ENCODE data around the gene NDUFA12. TPM values are rescaled to one million over a fixed set of nuclear protein-coding genes. Genes with fewer than 3 reads are reported as not detected.

Gene NDUFA12
- polyA plus RNA-seq, 4 donors = 96.3 to 215 (median 182) TPM

DNA sequence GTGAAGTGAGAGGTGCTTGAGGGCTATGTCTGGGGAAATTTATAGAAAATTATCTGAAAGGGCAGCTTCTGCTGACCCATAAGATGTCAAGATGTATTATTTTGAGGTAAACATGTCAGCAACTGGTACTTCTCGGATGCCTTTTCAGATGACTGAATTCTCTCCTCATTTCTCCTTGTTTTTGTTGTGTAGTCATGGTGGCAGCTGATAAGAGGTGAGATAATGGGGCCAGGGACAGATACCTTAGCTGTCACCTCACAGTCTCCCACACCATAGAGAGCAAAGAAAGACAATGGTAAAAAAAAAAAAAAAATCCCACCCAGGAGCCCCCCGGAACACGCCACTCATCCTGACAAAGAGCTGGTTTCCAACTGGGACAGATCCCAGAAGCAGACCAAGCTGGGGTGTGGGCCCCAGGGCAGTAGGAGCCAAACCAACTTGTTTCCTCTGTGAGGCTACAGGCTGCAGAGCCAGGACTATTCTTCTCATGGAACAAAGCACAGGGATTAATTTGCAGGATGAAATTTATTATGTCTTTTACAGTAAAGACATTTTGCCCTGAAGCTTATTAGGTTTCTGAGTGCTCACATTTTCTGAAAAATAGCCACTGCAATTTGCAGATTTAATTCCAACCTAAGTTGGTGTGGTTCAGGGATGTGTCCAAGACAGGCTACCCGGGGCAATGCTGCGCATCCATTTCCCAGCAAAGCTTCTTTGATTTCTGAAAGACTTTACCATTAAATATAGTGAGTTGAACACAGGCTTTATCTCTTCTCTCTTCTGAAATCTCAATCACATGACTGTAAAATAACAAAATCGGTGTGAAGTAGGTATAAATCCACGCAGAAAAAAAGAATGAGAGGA is 52.2 kb downstream of the NDUFA12 start:
- no peaks in the 10 kb centered on the region for H3K27me3 ChIP-seq (ENCODE audit: control insufficient read depth in 3 of 3, insufficient read depth in 3 of 3, low read length in 3 of 3)
- no peaks in the 10 kb centered on the region for H3K9me3 ChIP-seq (ENCODE audit: control insufficient read depth in 2 of 2, insufficient read depth in 1 of 2, low read depth in 1 of 2, low read length in 1 of 2)
- no peak overlapping the region for H3K27ac ChIP-seq (ENCODE audit: low read depth in 1 of 3, low read length in 2 of 3)
- no peaks in the 10 kb centered on the region for H3K36me3 ChIP-seq (ENCODE audit: control insufficient read depth in 3 of 3, insufficient read depth in 2 of 3, low read depth in 1 of 3, low read length in 3 of 3)
- DNase-seq (peak; percentile 21 to 41), FAIRE-seq (no peak)
- no peak overlapping the region for H3K4me3 ChIP-seq (ENCODE audit: low read depth in 1 of 3, low read length in 3 of 3)
- H3K4me1 ChIP-seq (ENCODE audit: control insufficient read depth in 3 of 3, insufficient read depth in 2 of 3, low read depth in 1 of 3, low read length in 2 of 3) = peaks cover 2 to 19% (median 9%) of the 10 kb centered on the region in 3 donors
- WGBS, 3 donors = 66 to 71% (median 69%) methylated on average over 7 of the region's 7 CpGs

DNA sequence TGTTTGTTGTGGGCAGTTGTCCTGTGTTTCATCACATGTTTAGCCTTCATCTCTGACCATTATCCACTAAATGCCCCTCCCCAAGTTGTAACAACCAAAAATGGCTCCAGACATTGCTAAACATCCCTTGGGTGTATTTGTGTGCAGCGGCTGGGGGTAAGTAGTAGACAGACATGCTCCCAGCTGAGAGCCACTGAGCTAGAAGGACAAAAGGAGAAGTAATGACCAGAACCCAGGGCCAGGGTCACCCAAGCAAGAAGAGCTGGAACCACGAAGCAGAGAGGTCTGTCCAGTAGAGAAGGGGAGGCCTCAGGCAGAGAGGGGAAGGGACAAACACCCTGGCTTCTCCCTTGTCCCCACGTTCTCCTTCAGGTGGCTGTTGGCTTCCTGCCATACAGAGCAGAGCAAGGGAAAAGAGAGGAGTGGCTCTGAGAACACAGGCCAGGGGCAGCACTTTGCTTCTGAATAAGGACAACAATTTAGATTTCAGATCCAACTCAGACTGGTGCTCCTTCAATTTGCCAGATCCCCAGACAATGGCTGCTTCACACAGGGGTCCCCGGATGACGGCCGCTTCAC is 55.2 kb downstream of the NDUFA12 start:
- no peak overlapping the region for H3K4me3 ChIP-seq (ENCODE audit: low read depth in 1 of 3, low read length in 3 of 3)
- FAIRE-seq (no peak), DNase-seq (no peak)
- H3K27me3 ChIP-seq (ENCODE audit: control insufficient read depth in 3 of 3, insufficient read depth in 3 of 3, low read length in 3 of 3) = no peaks in the 10 kb centered on the region
- H3K27ac ChIP-seq (ENCODE audit: low read depth in 1 of 3, low read length in 2 of 3) = no peak overlapping the region
- H3K36me3 ChIP-seq (ENCODE audit: control insufficient read depth in 3 of 3, insufficient read depth in 2 of 3, low read depth in 1 of 3, low read length in 3 of 3) = no peaks in the 10 kb centered on the region
- no peaks in the 10 kb centered on the region for H3K9me3 ChIP-seq (ENCODE audit: control insufficient read depth in 2 of 2, insufficient read depth in 1 of 2, low read depth in 1 of 2, low read length in 1 of 2)
- 74 to 80% (median 78%) methylated on average over 6 of the region's 6 CpGs for WGBS, 3 donors
- H3K4me1 ChIP-seq (ENCODE audit: control insufficient read depth in 3 of 3, insufficient read depth in 2 of 3, low read depth in 1 of 3, low read length in 2 of 3) = peaks cover 0 to 15% (median 5%) of the 10 kb centered on the region in 3 donors

DNA sequence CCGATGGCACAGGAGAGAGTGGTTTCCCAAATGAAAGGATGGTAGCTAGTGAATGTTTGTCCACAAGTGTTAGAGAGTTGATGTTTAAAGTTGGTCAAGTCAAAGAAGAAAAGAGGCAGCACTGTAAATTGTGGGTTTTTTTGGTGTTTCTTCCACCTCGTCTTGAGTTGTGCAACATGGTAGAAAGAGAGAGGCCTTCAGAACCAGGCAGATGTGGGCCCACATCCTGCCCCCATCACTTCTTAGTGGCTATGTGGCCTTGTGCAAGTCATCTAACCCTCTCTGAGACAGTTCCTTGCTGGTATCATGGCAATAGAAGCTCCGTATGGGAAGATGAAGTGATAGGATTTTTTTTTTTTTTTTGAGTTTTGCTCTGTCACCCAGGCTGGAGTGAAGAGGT is 60.8 kb downstream of the NDUFA12 start:
- FAIRE-seq (no peak), DNase-seq (no peak)
- H3K4me3 ChIP-seq (ENCODE audit: low read depth in 1 of 3, low read length in 3 of 3) = no peak overlapping the region
- no peak overlapping the region for H3K27ac ChIP-seq (ENCODE audit: low read depth in 1 of 3, low read length in 2 of 3)
- no peaks in the 10 kb centered on the region for H3K27me3 ChIP-seq (ENCODE audit: control insufficient read depth in 3 of 3, insufficient read depth in 3 of 3, low read length in 3 of 3)
- WGBS, 3 donors = 82 to 90% (median 89%) methylated on average over 3 of the region's 3 CpGs
- no peaks in the 10 kb centered on the region for H3K36me3 ChIP-seq (ENCODE audit: control insufficient read depth in 3 of 3, insufficient read depth in 2 of 3, low read depth in 1 of 3, low read length in 3 of 3)
- H3K9me3 ChIP-seq (ENCODE audit: control insufficient read depth in 2 of 2, insufficient read depth in 1 of 2, low read depth in 1 of 2, low read length in 1 of 2) = no peaks in the 10 kb centered on the region
- H3K4me1 ChIP-seq (ENCODE audit: control insufficient read depth in 3 of 3, insufficient read depth in 2 of 3, low read depth in 1 of 3, low read length in 2 of 3) = no peaks in the 10 kb centered on the region

DNA sequence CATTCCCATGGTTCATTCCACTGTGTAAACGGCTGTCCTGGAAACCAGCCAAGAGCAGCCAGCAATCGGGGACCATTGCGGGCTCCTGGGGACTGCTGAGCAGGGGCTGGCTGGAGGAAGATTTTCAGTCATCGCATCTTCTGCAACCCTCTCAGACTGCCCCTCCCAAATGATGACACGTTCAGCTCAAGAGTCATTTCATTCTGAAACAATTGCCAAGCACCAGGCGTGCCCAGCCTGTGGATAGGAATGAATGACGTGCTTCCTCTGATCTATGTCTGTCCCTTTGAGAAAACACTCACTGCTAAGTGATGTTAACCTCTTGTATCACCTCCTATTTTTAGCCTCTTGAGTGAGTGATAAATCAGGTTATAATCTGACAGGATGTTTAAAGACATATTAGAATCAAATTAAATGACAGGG is 62.0 kb downstream of the NDUFA12 start:
- no peaks in the 10 kb centered on the region for H3K9me3 ChIP-seq (ENCODE audit: control insufficient read depth in 2 of 2, insufficient read depth in 1 of 2, low read depth in 1 of 2, low read length in 1 of 2)
- 24 to 29% (median 29%) methylated on average over 7 of the region's 7 CpGs for WGBS, 3 donors
- FAIRE-seq (no peak), DNase-seq (no peak)
- no peak overlapping the region for H3K4me3 ChIP-seq (ENCODE audit: low read depth in 1 of 3, low read length in 3 of 3)
- H3K27ac ChIP-seq (ENCODE audit: low read depth in 1 of 3, low read length in 2 of 3) = no peak overlapping the region
- no peaks in the 10 kb centered on the region for H3K36me3 ChIP-seq (ENCODE audit: control insufficient read depth in 3 of 3, insufficient read depth in 2 of 3, low read depth in 1 of 3, low read length in 3 of 3)
- no peaks in the 10 kb centered on the region for H3K27me3 ChIP-seq (ENCODE audit: control insufficient read depth in 3 of 3, insufficient read depth in 3 of 3, low read length in 3 of 3)
- H3K4me1 ChIP-seq (ENCODE audit: control insufficient read depth in 3 of 3, insufficient read depth in 2 of 3, low read depth in 1 of 3, low read length in 2 of 3) = no peaks in the 10 kb centered on the region

DNA sequence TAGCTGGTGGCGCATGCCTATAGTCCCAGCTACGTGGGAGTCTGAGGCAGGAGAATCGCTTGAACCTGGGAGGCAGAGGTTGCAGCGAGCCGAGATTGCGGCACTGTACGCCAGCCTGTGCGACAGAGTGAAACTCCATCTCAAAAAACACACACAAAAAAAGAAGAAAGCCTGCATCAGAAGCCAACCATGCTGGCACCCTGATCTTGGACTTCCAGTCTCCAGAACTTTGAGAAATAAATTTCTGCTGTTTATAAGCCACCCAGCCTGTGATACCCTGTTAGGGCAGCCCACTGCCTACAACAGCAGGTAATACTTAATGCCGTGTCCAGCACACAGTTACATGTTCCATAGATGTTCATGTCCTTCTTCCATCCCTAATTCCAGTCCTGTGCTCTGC is 62.7 kb downstream of the NDUFA12 start:
- no peak overlapping the region for H3K27ac ChIP-seq (ENCODE audit: low read depth in 1 of 3, low read length in 2 of 3)
- H3K4me1 ChIP-seq (ENCODE audit: control insufficient read depth in 3 of 3, insufficient read depth in 2 of 3, low read depth in 1 of 3, low read length in 2 of 3) = no peaks in the 10 kb centered on the region
- H3K9me3 ChIP-seq (ENCODE audit: control insufficient read depth in 2 of 2, insufficient read depth in 1 of 2, low read depth in 1 of 2, low read length in 1 of 2) = no peaks in the 10 kb centered on the region
- DNase-seq = no peak
- no peak overlapping the region for H3K4me3 ChIP-seq (ENCODE audit: low read depth in 1 of 3, low read length in 3 of 3)
- WGBS, 3 donors = 94 to 97% (median 95%) methylated on average over 9 of the region's 9 CpGs
- no peaks in the 10 kb centered on the region for H3K36me3 ChIP-seq (ENCODE audit: control insufficient read depth in 3 of 3, insufficient read depth in 2 of 3, low read depth in 1 of 3, low read length in 3 of 3)
- no peak for FAIRE-seq
- no peaks in the 10 kb centered on the region for H3K27me3 ChIP-seq (ENCODE audit: control insufficient read depth in 3 of 3, insufficient read depth in 3 of 3, low read length in 3 of 3)

DNA sequence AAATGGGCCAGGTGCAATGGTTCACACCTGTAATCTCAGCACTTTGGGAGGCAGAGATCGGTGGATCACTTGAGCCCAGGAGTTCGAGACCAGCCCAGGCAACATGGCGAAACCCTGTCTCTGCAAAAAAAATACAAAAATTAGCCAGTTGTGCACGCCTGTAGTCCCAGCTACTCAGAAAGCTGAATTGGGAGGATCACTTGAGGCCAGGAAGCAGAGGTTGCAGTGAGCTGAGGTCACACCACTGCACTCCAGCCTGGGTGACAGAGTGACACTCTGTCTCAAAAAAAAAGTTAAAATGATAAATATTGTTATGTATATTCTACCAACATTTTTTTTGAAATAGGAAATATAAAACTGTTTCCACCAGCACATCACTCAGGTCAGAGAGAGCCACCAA is 64.9 kb downstream of the NDUFA12 start:
- Histone ChIP-seq H3K36me3 (ENCODE audit: control insufficient read depth in 3 of 3, insufficient read depth in 2 of 3, low read depth in 1 of 3, low read length in 3 of 3) (no peaks in the 10 kb centered on the region), H3K4me1 (ENCODE audit: control insufficient read depth in 3 of 3, insufficient read depth in 2 of 3, low read depth in 1 of 3, low read length in 2 of 3) (no peaks in the 10 kb centered on the region), H3K27ac (ENCODE audit: low read depth in 1 of 3, low read length in 2 of 3) (no peak overlapping the region), H3K4me3 (ENCODE audit: low read depth in 1 of 3, low read length in 3 of 3) (no peak overlapping the region), H3K27me3 (ENCODE audit: control insufficient read depth in 3 of 3, insufficient read depth in 3 of 3, low read length in 3 of 3) (no peaks in the 10 kb centered on the region), H3K9me3 (ENCODE audit: control insufficient read depth in 2 of 2, insufficient read depth in 1 of 2, low read depth in 1 of 2, low read length in 1 of 2) (no peaks in the 10 kb centered on the region)
- 86 to 94% (median 87%) methylated on average over 4 of the region's 4 CpGs for WGBS, 3 donors
- DNase-seq (no peak), FAIRE-seq (no peak)

DNA sequence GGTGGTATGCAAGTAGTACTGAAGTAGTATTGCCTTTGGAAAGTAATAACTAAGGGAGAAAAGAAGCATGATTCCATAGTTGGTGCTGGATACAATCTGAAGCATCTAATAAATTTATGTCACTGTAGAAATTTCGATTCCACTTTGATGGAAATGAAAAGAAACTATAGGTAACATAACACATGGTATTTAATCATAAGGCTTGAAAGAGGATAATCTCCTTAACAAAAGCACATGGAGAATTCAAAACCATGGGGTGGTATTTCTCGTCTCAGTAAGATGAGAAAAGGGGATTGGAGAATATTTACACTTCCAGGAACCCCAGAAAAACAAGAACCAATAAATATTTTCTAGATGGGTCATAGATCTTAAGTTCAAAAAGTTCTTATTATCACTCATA is 72.7 kb downstream of the NDUFA12 start:
- Histone ChIP-seq H3K27ac (ENCODE audit: low read depth in 1 of 3, low read length in 2 of 3) (no peak overlapping the region), H3K4me1 (ENCODE audit: control insufficient read depth in 3 of 3, insufficient read depth in 2 of 3, low read depth in 1 of 3, low read length in 2 of 3) (no peaks in the 10 kb centered on the region), H3K9me3 (ENCODE audit: control insufficient read depth in 2 of 2, insufficient read depth in 1 of 2, low read depth in 1 of 2, low read length in 1 of 2) (no peaks in the 10 kb centered on the region), H3K4me3 (ENCODE audit: low read depth in 1 of 3, low read length in 3 of 3) (no peak overlapping the region), H3K27me3 (ENCODE audit: control insufficient read depth in 3 of 3, insufficient read depth in 3 of 3, low read length in 3 of 3) (peaks cover 0 to 2% (median 0%) of the 10 kb centered on the region in 3 donors), H3K36me3 (ENCODE audit: control insufficient read depth in 3 of 3, insufficient read depth in 2 of 3, low read depth in 1 of 3, low read length in 3 of 3) (no peaks in the 10 kb centered on the region)
- WGBS, 3 donors = 77 to 89% (median 84%) methylated on average over 2 of the region's 2 CpGs
- no peak for FAIRE-seq
- DNase-seq = no peak

DNA sequence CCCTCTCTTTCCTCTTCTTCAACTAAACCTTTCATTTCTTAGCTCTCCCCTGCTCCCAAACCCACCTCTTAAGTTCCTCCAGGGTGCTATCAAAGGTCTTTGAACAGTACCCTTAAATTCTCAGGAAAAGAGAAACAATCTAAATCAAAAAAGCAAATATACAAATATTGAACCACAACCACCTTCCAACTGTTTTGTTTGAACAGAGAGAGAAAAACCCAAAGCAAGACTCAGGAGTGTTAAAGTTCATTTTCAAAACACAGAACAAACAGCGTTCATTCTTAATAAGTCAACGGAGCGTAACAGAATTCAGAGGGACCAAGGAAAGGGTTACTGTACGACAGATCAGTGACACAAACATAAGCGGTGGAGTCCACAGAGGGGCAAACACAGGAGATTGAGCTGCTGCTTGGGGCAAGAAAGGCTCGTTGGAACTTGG is 73.3 kb downstream of the NDUFA12 start:
- H3K4me1 ChIP-seq (ENCODE audit: control insufficient read depth in 3 of 3, insufficient read depth in 2 of 3, low read depth in 1 of 3, low read length in 2 of 3) = no peaks in the 10 kb centered on the region
- DNase-seq (no peak), FAIRE-seq (no peak)
- H3K27me3 ChIP-seq (ENCODE audit: control insufficient read depth in 3 of 3, insufficient read depth in 3 of 3, low read length in 3 of 3) = peaks cover 0 to 2% (median 0%) of the 10 kb centered on the region in 3 donors
- H3K27ac ChIP-seq (ENCODE audit: low read depth in 1 of 3, low read length in 2 of 3) = no peak overlapping the region
- no peaks in the 10 kb centered on the region for H3K36me3 ChIP-seq (ENCODE audit: control insufficient read depth in 3 of 3, insufficient read depth in 2 of 3, low read depth in 1 of 3, low read length in 3 of 3)
- H3K4me3 ChIP-seq (ENCODE audit: low read depth in 1 of 3, low read length in 3 of 3) = no peak overlapping the region
- H3K9me3 ChIP-seq (ENCODE audit: control insufficient read depth in 2 of 2, insufficient read depth in 1 of 2, low read depth in 1 of 2, low read length in 1 of 2) = no peaks in the 10 kb centered on the region
- 36 to 62% (median 61%) methylated on average over 6 of the region's 6 CpGs for WGBS, 3 donors

Measured in small intestine (tissue), 7 donors.